HL-60 (cell line): Measurements from ENCODE around the gene OR51B4.
"Not testable (repeated sequence)": the region's sequence is repeated elsewhere in the genome, so short reads cannot be mapped to it uniquely, and the experiment has no call there.

ENCODE experiments used
- DNase-seq, 2 experiments: peaks; one replicate each; pipeline ENCODE4 v3.0.0-alpha.2; 2010 to 2020; ENCODE audit warnings: low read depth in 1 of 2, low spot score in 1 of 2
- H3K27ac ChIP-seq: fragments of 250-450 bp; sonication (Bioruptor Pico); replicated peaks from 2 replicates; pipeline ENCODE4 v1.5.1; 2020; ENCODE audit warnings: mild to moderate bottlenecking, moderate library complexity
- H3K27me3 ChIP-seq: fragments of 250-450 bp; sonication (Bioruptor Pico); 2 replicates; pipeline ENCODE4 v1.5.1; 2021; ENCODE audit warnings: mild to moderate bottlenecking, moderate library complexity; ENCODE audit not compliant: insufficient read depth, poor library complexity, severe bottlenecking
- H3K4me3 ChIP-seq: replicated peaks from 2 replicates; pipeline ENCODE4 v1.5.1; 2011; ENCODE audit warnings: mild to moderate bottlenecking, control low read depth, low read length; ENCODE audit not compliant: insufficient read depth
- CTCF ChIP-seq: IDR thresholded peaks from one replicate; pipeline ENCODE4 v1.5.1; 2011; ENCODE audit warnings: low read length, control low read depth, inconsistent platforms; ENCODE audit not compliant: insufficient read depth
- GABPA ChIP-seq: IDR thresholded peaks from 2 replicates; pipeline ENCODE4 v1.6.1; 2012; ENCODE audit warnings: low read depth
- POLR2AphosphoS5 ChIP-seq: IDR thresholded peaks from 2 replicates; pipeline ENCODE4 v1.6.1; 2012; ENCODE audit warnings: low read depth
- REST ChIP-seq: IDR thresholded peaks from 2 replicates; pipeline ENCODE4 v1.6.1; 2012; ENCODE audit warnings: low read depth; ENCODE audit not compliant: insufficient replicate concordance
- SPI1 ChIP-seq: IDR thresholded peaks from 2 replicates; pipeline ENCODE4 v1.6.1; 2012; ENCODE audit warnings: low read depth, mild to moderate bottlenecking, borderline replicate concordance

The OR51B4 gene

GRCh38 chr11:5300251-5300650, 1.5 kb downstream of the OR51B4 start:
- Histone ChIP-seq H3K4me3 (no peak overlapping the region), H3K27me3 (peaks cover 4% of the 10 kb centered on the region), H3K27ac (no peak overlapping the region)
- DNase-seq: no peak
- TF ChIP-seq POLR2AphosphoS5 (no peak), SPI1 (no peak), GABPA (no peak), REST (no peak), CTCF (no peak)

- H3K27me3 ChIP-seq: peaks cover 4% of the 10 kb centered on the region
- TF ChIP-seq SPI1 (no peak), GABPA (no peak), CTCF (no peak), REST (no peak), POLR2AphosphoS5 (no peak)
- H3K4me3 ChIP-seq: no peak overlapping the region
- H3K27ac ChIP-seq: no peak overlapping the region
- DNase-seq: no peak
These were observed 3.3 kb downstream of the OR51B4 start for GRCh38 chr11:5298451-5298850.

GRCh38 chr11:5297721-5298323, 3.9 kb downstream of the OR51B4 start:
- DNase-seq: no peak
- Histone ChIP-seq H3K27me3 (peaks cover 4% of the 10 kb centered on the region), H3K4me3 (no peak overlapping the region), H3K27ac (no peak overlapping the region)
- no peak for TF ChIP-seq POLR2AphosphoS5
- no peak for TF ChIP-seq CTCF
- no peak for TF ChIP-seq REST
- TF ChIP-seq GABPA: no peak
- no peak for TF ChIP-seq SPI1

GRCh38 chr11:5294342-5294995, 7.3 kb downstream of the OR51B4 start:
- not testable (repeated sequence) for DNase-seq, H3K4me3 ChIP-seq, H3K27me3 ChIP-seq, H3K27ac ChIP-seq
